OCI-M2 (cell line): ENCODE measurements around the gene PPARG.
"Not testable (repeated sequence)": the region's sequence is repeated elsewhere in the genome, so short reads cannot be mapped to it uniquely, and the experiment has no call there.

Experiments used
- DNase-seq: peaks from one replicate; lab custom pipeline; 2025; ENCODE audit not compliant: unreplicated experiment; lab: John Stamatoyannopoulos, UW

PPARG gene

GRCh38 chr3:12288182-12289129, at the start of gene PPARG:
TSS of gene PPARG (plus strand) at chr3:12289070. CDS start at chr3:12379712, 90,642 bp downstream.
- DNase-seq: no peak

- DNase-seq: no peak
These were observed 49.6 kb upstream of the PPARG start for GRCh38 chr3:12239301-12239700.

GRCh38 chr3:12242772-12243171, 46.1 kb upstream of the PPARG start:
- DNase-seq: no peak

- no peak for DNase-seq
These were observed 42.2 kb upstream of the PPARG start for GRCh38 chr3:12246497-12247163.

- no peak for DNase-seq
These were observed 41.5 kb upstream of the PPARG start for GRCh38 chr3:12247411-12247810.

GRCh38 chr3:12249519-12249918, 39.4 kb upstream of the PPARG start:
- no peak for DNase-seq

- no peak for DNase-seq
These were observed 36.0 kb upstream of the PPARG start for GRCh38 chr3:12252889-12253288.

- no peak for DNase-seq
These were observed 35.1 kb upstream of the PPARG start for GRCh38 chr3:12253516-12254343.

GRCh38 chr3:12255393-12255792, 33.5 kb upstream of the PPARG start:
- DNase-seq: no peak

GRCh38 chr3:12258911-12259310, 30.0 kb upstream of the PPARG start:
- no peak for DNase-seq

- DNase-seq: not testable (repeated sequence)
These were observed 26.7 kb upstream of the PPARG start for GRCh38 chr3:12262173-12262572.

GRCh38 chr3:12265508-12265907, 23.4 kb upstream of the PPARG start:
- DNase-seq: no peak

- no peak for DNase-seq
These were observed 22.8 kb upstream of the PPARG start for GRCh38 chr3:12266038-12266437.

GRCh38 chr3:12267376-12268030, 21.4 kb upstream of the PPARG start:
- DNase-seq: no peak

- no peak for DNase-seq
These were observed 20.7 kb upstream of the PPARG start for GRCh38 chr3:12268049-12268735.

- DNase-seq: no peak
These were observed 17.9 kb upstream of the PPARG start for GRCh38 chr3:12270976-12271375.

- no peak for DNase-seq
These were observed 15.7 kb upstream of the PPARG start for GRCh38 chr3:12273045-12273695.

- no peak for DNase-seq
These were observed 12.8 kb upstream of the PPARG start for GRCh38 chr3:12275974-12276650.

- not testable (repeated sequence) for DNase-seq
These were observed 12.0 kb upstream of the PPARG start for GRCh38 chr3:12276827-12277226.
